GM21381 (cell line): ENCODE results near the gene DLG2.
A peak's percentile ranks its signal among the peaks of the same experiment; 100 is the strongest.

Experiments used
- ATAC-seq: cut with Tn5 transposase; IDR thresholded peaks from one replicate; pipeline ENCODE4 v1.9.1; 2021; ENCODE audit warnings: mild to moderate bottlenecking, moderate library complexity; ENCODE audit not compliant: unreplicated experiment

The DLG2 gene

GRCh38 chr11:83722392-83723119, 1904.6 kb downstream of the DLG2 start:
- no peak for ATAC-seq

GRCh38 chr11:83721263-83721662, 1905.9 kb downstream of the DLG2 start:
- no peak for ATAC-seq

GRCh38 chr11:83720675-83721074, 1906.5 kb downstream of the DLG2 start:
- ATAC-seq = no peak

- ATAC-seq = no peak
These were observed 1909.6 kb downstream of the DLG2 start for GRCh38 chr11:83717537-83717936.

- no peak for ATAC-seq
These were observed 1911.1 kb downstream of the DLG2 start for GRCh38 chr11:83715927-83716535.

- no peak for ATAC-seq
These were observed 1913.4 kb downstream of the DLG2 start for GRCh38 chr11:83713708-83714107.

GRCh38 chr11:83711106-83711527, 1916.0 kb downstream of the DLG2 start:
- ATAC-seq = no peak

- ATAC-seq = no peak
These were observed 1917.7 kb downstream of the DLG2 start for GRCh38 chr11:83709434-83709833.

GRCh38 chr11:83706566-83706965, 1920.6 kb downstream of the DLG2 start:
- ATAC-seq = no peak

GRCh38 chr11:83702796-83703195, 1924.3 kb downstream of the DLG2 start:
- no peak for ATAC-seq

GRCh38 chr11:83697518-83697917, 1929.6 kb downstream of the DLG2 start:
- no peak for ATAC-seq

GRCh38 chr11:83695046-83695445, 1932.1 kb downstream of the DLG2 start:
- no peak for ATAC-seq

- ATAC-seq = no peak
These were observed 1932.8 kb downstream of the DLG2 start for GRCh38 chr11:83694191-83694910.

GRCh38 chr11:83693306-83693992, 1933.7 kb downstream of the DLG2 start:
- ATAC-seq = no peak

GRCh38 chr11:83692675-83693074, 1934.5 kb downstream of the DLG2 start:
- no peak for ATAC-seq

- no peak for ATAC-seq
These were observed 1935.6 kb downstream of the DLG2 start for GRCh38 chr11:83691451-83691950.

GRCh38 chr11:83689144-83689780, 1937.9 kb downstream of the DLG2 start:
- no peak for ATAC-seq

GRCh38 chr11:83687787-83688186, 1939.4 kb downstream of the DLG2 start:
- no peak for ATAC-seq

GRCh38 chr11:83685730-83686129, 1941.4 kb downstream of the DLG2 start:
- no peak for ATAC-seq

GRCh38 chr11:83684071-83684470, 1943.1 kb downstream of the DLG2 start:
- no peak for ATAC-seq

GRCh38 chr11:83682611-83682973, 1944.6 kb downstream of the DLG2 start:
- peak; percentile 92 for ATAC-seq
